GM19240 (cell line): Measurements from ENCODE around the gene PRAMEF20.
"Not testable (repeated sequence)": the region's sequence is repeated elsewhere in the genome, so short reads cannot be mapped to it uniquely, and the experiment has no call there.

Experiments used
- DNase-seq: peaks from one replicate; pipeline ENCODE4 v3.0.0; 2011; ENCODE audit warnings: low spot score; ENCODE audit not compliant: insufficient read length

Gene PRAMEF20

DNA sequence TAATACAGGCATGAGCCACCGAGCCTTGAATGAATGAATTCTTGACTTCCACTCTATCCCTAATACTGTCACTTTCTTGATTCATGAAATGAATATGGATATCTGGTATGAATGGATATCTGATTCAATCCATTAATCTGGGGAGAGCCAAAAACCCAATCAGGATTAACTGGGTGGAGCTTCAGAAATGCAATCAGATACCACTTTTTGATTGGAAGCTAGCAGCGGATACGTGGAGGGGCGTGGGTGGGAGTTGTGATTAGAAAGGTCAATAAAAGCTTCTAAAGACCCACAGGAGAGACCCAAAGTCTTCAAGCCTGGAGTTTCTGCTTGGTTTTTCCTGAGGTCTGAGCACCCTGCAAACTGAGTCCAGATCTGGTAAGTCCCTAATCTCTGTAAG is at the start of gene PRAMEF20:
Gene PRAMEF20, plus strand, starts transcription at position 301 of the 400 bp plus-strand sequence. CDS start 5,905 bp downstream, outside the sequence.
- DNase-seq: not testable (repeated sequence)

GRCh38 chr1:13362364-13362763 is 47.9 kb upstream of the PRAMEF20 start:
- DNase-seq: not testable (repeated sequence)

DNA sequence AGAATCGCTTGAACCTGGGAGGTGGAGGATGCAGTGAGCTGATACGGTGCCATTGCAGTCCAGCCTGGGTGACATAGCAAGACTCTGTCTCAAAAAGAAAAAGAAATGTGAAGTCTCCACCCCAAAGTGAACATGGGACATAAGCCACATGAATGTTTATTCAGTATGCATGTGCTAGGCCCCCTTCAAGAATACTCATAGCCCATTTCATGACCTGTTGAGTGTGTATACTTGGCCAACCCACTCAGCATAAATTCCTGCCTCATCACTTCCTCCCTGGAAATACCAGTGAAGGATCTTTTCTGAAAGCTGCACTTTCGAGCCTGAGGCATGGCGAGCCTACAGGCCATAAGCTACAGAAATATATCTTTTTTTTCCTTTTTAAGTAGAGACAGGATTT is 45.3 kb upstream of the PRAMEF20 start:
- not testable (repeated sequence) for DNase-seq

DNA sequence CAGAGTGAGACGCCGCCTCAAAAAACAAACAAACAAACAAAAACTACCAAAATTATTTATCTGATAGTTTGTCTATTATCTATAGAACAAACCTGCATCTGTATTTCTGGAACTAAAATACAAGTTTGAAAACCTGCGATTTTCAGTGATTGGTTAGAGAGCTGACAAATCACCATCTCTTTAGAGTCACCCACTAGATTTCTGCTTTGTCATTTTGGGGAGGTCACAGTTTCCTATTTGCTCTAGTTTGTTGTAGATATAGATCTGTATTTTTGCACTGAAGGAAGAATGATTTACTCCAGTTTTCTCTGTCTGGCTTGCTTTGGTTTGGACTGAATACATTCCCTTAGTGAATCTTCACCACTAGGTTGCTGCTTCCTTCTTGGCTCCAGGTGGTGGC is 43.7 kb upstream of the PRAMEF20 start:
- DNase-seq: not testable (repeated sequence)

DNA sequence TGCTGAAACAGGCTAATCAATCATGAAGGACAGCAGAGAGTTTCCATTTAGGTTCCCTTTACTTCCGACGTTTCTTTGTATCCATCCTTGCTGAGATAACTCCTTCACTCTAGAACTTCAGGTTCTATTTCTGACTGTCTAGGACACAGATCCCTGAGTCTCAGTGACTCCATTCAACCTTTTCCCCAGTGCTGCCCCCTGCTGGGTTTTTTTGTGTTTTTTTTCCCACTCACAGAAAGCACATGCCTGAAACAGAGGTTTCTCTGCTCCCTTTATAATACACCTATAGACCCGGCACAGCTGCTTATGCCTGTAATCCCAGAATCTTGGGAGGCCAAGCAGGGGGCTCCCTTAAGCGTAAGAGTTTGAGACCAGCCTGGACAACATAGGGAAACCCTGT is 41.7 kb upstream of the PRAMEF20 start:
- not testable (repeated sequence) for DNase-seq

GRCh38 chr1:13378983-13379382 is 31.3 kb upstream of the PRAMEF20 start:
- DNase-seq: not testable (repeated sequence)

DNA sequence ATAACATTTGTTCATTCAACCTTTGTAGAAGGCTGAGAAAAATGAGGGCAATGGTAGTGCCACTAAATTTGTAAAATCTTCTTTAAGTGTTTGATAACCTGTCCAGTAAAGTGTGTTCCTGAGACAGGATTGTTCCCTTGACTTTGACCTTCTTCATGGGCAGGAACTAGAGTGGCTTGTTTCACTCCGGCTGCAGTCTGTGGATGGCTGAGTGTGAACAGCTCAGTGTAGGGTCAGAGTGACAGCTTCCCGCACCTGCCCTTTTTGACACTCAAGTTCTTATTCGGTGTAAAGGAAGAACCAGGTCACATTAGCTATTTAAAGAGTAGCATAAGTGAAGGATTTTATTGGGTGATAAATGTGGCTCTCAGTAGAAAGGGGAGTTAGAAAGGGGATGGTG is 29.9 kb upstream of the PRAMEF20 start:
- not testable (repeated sequence) for DNase-seq

DNA sequence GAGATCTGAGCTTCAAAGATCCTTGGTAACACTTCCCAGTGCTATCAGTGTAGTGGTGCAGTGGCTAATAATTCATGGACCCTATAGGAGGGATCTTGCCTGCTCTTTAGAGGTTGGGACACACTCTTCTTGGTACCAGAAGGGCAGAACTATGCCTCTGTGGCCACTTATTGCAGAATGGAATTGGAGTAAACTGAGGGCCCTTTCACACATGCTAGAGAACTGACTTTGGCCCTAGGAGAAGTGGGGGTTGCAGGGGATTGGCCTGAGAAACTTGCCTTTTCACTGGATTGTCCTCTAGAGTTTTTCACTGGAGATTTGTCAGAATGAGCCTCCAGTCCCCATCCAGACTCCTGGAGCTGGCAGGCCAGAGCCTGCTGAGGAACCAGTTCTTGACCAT is 20.9 kb upstream of the PRAMEF20 start, which contains the start of gene PRAMEF17:
Gene PRAMEF17, plus strand, starts transcription at position 301 of the 400 bp plus-strand sequence. Its CDS starts 26 bp downstream, at position 327.
- not testable (repeated sequence) for DNase-seq

- DNase-seq: not testable (repeated sequence)
Observed at GRCh38 chr1:13393004-13393403, 17.2 kb upstream of the PRAMEF20 start.

DNA sequence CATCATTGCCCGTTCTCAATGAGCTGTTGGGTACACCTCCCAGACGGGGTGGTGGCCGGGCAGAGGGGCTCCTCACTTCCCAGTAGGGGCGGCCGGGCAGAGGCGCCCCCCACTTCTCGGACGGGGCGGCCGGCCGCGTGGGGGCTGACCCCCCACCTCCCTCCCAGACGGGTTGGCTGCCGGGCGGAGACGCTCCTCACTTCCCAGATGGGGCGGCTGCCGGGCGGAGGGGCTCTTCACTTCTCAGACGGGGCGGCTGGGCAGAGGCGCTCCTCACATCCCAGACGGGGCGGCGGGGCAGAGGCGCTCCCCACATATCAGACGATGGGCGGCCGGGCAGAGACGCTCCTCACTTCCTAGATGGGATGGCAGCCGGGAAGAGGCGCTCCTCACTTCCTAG is 15.5 kb upstream of the PRAMEF20 start:
- not testable (repeated sequence) for DNase-seq

DNA sequence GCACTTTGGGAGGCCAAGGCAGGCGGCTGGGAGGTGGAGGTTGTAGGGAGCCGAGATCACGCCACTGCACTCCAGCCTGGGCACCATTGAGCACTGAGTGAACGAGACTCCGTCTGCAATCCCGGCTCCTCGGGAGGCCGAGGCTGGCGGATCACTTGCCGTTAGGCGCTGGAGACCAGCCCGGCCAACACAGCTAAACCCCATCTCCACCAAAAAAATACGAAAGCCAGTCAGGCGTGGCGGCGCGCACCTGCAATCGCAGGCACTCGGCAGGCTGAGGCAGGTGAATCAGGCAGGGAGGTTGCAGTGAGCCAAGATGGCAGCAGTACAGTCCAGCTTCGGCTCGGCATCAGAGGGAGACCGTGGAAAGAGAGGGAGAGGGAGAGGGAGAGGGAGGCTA is 14.9 kb upstream of the PRAMEF20 start:
- DNase-seq: not testable (repeated sequence)

DNA sequence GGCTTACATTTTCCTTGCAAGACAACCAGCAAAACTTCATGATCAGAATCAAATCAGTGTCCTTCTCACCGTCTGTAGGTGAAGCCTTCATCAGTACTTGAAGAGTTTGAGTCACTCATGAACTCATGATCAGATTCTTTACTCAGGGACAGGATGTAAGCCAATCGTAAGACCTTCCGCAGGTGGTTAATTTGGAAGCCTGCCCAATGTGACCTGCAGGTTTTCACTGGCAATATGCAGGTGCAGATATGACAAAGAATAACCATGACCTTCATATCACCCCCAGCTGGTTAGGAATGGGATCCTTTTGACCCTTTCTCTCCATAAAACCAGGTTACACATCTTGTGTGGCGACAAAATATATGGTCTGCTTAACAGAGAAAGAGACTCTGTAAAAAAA is 2.4 kb upstream of the PRAMEF20 start:
- DNase-seq: no peak

DNA sequence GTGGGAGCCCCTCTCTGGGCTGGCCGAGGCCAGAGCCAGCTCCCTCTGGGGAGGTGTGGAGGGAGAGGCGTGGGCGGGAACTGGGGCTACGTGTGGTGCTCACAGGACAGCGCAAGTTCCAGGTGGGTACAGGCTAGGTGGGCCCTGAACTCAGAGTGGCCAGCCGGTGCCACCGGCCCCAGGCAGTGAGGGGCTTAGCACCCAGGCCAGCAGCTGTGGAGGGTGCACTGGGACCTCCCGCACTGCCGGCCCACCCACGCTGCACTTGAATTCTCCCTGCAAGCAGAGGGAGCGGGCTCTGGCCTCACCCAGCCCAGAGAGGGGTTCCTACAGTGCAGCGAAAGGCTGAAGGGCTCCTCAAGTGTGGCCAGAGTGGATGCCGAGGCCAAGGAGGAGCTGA is 20.2 kb downstream of the PRAMEF20 start:
- DNase-seq: no peak

DNA sequence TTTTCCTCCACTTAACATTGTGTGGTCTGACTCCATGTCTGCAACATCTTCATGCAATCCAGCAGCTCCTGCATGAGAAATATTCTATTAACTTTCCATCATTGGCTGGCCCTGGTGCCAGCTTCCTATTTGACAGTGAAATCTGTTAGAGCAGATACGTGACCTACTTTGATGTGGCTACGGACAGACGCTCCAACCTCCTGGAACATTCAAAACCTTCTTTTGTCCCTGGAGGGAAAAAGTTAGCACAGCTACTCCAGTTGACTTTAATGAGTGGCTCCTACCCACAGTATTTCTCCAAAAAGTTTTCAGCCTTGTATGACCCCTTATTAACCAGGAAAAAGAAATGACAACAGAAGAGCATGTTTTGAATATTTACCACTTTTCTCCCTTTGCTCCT is 22.0 kb downstream of the PRAMEF20 start:
- DNase-seq: no peak

DNA sequence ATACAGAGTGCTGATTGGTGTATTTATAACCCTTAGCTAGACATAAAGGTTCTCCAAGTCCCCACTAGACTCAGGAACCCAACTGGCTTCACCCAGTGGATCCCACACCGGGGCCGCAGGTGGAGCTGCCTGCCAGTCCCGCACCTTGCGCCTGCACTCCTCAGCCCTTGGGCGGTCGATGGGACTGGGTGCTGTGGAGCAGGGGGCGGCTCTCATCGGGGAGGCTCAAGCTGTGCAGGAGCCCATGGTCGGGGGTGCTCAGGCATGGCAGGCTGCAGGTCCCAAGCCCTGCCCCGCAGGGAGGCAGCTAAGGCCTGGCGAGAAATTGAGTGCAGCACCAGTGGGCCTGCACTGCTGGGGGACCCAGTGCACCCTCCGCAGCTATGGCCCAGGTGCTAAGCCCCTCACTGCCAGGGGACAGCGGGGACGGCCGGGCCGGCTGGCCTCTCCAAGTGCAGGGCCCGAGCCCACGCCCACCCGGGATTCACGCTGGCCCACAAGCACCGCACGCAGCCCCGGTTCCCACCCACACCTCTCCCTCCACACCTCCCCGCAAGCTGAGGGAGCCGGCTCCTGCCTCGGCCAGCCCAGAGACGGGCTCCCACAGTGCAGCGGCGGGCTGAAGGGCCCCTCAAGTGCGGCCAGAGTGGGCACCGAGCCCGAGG is 23.6 kb downstream of the PRAMEF20 start:
- not testable (repeated sequence) for DNase-seq

GRCh38 chr1:13435458-13435857 is 25.2 kb downstream of the PRAMEF20 start:
- DNase-seq: no peak

GRCh38 chr1:13439104-13439783 is 29.0 kb downstream of the PRAMEF20 start:
- not testable (repeated sequence) for DNase-seq

DNA sequence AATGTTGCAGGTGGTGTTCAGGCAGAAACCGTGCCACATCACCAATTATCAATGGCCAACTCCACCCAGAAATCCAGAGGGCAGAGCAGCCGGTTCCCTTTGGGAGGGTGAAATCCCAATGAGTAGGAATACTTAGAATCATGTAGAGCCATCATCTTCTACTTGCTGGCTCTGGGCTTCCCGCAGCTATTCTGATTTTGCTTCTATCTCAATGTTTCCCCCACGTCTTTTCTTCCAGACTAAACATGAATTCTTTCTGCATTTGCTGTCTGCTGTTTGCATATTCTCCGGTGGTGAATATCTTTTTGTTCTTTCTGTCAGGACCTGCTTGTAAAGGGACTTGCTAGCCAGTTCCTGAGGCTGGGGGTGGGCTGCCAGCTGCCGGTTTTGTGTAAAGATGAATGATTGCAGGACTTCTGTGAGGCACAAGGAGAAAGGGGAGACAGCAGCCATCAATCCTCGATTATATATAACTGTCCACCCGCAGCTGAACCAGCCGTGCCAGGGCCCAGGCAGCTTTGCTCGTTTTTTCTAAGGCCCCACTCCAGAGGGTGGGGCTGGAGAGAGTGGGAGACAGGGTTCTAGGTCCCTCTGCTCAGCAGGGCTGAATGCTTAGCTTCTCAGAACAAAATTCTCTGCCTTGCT is 33.2 kb downstream of the PRAMEF20 start:
- DNase-seq: no peak

DNA sequence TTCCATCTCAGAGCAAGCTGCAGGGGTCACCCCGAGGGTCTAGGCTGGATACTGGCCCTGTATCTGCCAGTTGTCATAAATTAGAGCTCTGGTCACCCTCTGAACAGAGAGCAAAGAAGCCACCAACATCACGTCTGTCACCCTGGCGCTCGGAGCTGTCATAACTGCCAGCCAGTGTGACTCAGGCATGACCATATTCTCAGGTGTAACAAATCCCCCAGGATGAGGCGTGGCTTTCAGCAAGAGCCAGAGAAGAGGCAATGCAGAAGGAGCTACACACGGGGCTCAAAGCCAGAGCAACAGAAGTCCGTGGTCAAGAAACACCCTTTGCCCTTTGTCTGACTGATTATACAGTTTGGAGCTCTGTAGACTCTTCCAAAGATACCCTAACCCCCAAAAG is 40.0 kb downstream of the PRAMEF20 start:
- no peak for DNase-seq

DNA sequence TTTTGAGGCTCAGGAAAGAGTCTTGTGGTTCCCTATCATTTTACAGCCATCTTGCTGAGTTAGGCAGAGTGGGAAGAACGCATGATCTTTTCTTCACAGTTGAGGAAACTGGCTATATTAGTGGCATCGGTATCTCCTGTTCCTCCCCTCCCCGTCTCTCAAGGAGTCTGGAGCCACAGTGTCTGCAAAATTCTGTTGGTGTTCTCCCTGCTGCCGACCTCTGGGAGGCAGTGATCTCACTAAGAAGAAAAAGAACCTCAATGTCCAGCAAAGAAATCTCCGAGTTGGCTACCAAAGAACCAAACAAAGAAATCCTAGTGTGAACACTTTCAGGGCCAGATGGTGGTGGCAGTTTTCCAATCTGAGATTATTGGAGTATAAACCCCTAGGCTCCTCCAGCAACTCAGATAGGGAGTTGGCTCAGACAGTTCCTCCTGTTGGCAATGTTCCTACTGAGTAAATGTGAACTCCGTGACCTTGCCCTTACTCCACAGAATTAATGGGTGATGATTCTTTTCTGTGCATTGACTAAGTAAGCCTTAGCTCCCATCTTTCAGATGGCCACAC is 41.2 kb downstream of the PRAMEF20 start:
- DNase-seq: no peak

- DNase-seq: no peak
Observed at GRCh38 chr1:13456904-13457532, 46.8 kb downstream of the PRAMEF20 start.
